Measurements from ENCODE around the gene LAMA3. TPM values are rescaled to one million over a fixed set of nuclear protein-coding genes. Genes with fewer than 3 reads are reported as not detected.

The LAMA3 gene
- polyA plus RNA-seq, 1 donor from 2014 or later = 3.4 TPM

DNA sequence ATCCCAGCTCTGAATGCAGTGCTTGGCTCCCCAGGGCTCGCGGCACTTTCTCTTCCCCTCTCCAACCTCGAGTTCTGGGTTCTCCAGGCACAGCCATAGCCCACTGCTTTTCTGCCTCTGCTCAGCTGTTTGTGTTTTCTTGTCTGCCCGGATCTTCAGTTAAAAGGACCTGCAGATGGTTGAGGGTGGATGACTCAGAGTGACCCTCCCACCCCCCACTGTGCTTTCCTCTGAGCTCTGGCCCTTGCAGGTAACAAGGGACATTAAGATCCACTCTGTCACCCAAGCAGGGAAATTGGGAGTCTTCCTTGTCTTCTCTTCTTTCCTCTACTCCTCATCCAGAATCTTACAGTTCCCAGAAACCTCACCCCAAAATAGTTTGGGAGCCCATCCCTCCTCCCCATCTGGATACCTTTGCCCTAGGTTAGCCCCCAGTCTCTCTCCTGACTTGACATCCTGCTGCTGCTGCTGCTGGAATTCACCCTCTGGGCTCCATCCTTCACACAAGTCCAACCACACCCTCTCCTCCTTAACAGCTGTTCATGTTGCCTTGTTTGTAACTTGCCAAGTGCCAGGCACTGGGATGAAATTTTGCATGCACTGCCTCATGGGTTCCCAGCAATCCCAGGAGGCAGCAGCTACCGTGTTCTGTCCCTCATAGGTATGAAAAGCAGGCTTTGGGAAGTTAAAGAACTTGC lies 167.4 kb downstream of the LAMA3 start:
- TF ChIP-seq SMC3 (conservative IDR thresholded peaks at IDR 0.05; ENCODE audit: poor library complexity) (no peak), TAF1 (IDR thresholded peaks at IDR 0.05; ENCODE audit: low read depth) (no peak), POLR2AphosphoS5 (IDR thresholded peaks at IDR 0.05) (no peak), RAD21 (conservative IDR thresholded peaks at IDR 0.05) (no peak), EP300 (conservative IDR thresholded peaks at IDR 0.05; ENCODE audit: poor library complexity, severe bottlenecking) (no peak), MXI1 (conservative IDR thresholded peaks at IDR 0.05; ENCODE audit: poor library complexity, severe bottlenecking) (no peak)
- TF ChIP-seq, protein P1, sequence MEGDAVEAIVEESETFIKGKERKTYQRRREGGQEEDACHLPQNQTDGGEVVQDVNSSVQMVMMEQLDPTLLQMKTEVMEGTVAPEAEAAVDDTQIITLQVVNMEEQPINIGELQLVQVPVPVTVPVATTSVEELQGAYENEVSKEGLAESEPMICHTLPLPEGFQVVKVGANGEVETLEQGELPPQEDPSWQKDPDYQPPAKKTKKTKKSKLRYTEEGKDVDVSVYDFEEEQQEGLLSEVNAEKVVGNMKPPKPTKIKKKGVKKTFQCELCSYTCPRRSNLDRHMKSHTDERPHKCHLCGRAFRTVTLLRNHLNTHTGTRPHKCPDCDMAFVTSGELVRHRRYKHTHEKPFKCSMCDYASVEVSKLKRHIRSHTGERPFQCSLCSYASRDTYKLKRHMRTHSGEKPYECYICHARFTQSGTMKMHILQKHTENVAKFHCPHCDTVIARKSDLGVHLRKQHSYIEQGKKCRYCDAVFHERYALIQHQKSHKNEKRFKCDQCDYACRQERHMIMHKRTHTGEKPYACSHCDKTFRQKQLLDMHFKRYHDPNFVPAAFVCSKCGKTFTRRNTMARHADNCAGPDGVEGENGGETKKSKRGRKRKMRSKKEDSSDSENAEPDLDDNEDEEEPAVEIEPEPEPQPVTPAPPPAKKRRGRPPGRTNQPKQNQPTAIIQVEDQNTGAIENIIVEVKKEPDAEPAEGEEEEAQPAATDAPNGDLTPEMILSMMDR (IDR thresholded peaks at IDR 0.05; ENCODE audit: poor library complexity, severe bottlenecking) = no peak
- TF ChIP-seq, protein P2, sequence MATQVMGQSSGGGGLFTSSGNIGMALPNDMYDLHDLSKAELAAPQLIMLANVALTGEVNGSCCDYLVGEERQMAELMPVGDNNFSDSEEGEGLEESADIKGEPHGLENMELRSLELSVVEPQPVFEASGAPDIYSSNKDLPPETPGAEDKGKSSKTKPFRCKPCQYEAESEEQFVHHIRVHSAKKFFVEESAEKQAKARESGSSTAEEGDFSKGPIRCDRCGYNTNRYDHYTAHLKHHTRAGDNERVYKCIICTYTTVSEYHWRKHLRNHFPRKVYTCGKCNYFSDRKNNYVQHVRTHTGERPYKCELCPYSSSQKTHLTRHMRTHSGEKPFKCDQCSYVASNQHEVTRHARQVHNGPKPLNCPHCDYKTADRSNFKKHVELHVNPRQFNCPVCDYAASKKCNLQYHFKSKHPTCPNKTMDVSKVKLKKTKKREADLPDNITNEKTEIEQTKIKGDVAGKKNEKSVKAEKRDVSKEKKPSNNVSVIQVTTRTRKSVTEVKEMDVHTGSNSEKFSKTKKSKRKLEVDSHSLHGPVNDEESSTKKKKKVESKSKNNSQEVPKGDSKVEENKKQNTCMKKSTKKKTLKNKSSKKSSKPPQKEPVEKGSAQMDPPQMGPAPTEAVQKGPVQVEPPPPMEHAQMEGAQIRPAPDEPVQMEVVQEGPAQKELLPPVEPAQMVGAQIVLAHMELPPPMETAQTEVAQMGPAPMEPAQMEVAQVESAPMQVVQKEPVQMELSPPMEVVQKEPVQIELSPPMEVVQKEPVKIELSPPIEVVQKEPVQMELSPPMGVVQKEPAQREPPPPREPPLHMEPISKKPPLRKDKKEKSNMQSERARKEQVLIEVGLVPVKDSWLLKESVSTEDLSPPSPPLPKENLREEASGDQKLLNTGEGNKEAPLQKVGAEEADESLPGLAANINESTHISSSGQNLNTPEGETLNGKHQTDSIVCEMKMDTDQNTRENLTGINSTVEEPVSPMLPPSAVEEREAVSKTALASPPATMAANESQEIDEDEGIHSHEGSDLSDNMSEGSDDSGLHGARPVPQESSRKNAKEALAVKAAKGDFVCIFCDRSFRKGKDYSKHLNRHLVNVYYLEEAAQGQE (IDR thresholded peaks at IDR 0.05; ENCODE audit: borderline replicate concordance) = no peak
- Histone ChIP-seq H3K4me3 (ENCODE audit: low read length) (no peak overlapping the region), H3K27ac (ENCODE audit: low read length) (no peak overlapping the region), H2AFZ (ENCODE audit: low read depth, low read length) (no peak overlapping the region), H3F3A (ENCODE audit: insufficient read depth, low read length, poor library complexity, severe bottlenecking) (no peaks in the 10 kb centered on the region), H3K4me2 (ENCODE audit: low read length) (no peak overlapping the region), H3K9me2 (ENCODE audit: insufficient read depth, low read length) (no peaks in the 10 kb centered on the region), H3K9ac (ENCODE audit: low read length) (no peak overlapping the region), H3K36me3 (ENCODE audit: insufficient read depth, low read length) (no peaks in the 10 kb centered on the region), H3K79me2 (replicated peaks; ENCODE audit: insufficient read depth, low read length) (no peaks in the 10 kb centered on the region), H4K20me1 (ENCODE audit: insufficient read depth) (no peaks in the 10 kb centered on the region), H3K9me3 (ENCODE audit: low read length) (no peaks in the 10 kb centered on the region), H3K27me3 (ENCODE audit: insufficient read depth, low read depth, low read length) (no peaks in the 10 kb centered on the region)

DNA sequence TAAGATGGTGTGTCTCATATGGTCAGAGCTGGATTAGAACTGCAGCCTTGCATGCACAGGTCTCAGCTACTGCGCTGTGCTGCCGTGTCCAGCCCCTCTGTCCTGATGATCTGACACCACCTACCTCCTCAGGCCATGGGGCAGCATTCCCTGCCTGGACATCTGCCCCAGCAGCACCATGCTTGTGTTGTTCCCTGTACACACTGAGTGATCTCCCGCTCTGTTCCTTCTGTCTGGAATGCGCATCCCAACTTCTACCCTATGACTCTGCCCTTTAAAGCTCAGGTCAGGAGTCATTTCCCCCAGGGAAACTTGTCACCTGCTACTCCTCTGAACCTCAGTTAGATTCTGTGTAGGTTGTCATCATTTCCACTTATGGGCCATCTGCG lies 167.9 kb downstream of the LAMA3 start:
- no peak overlapping the region for H3K9ac ChIP-seq (ENCODE audit: low read length)
- H4K20me1 ChIP-seq (ENCODE audit: insufficient read depth) = no peaks in the 10 kb centered on the region
- no peaks in the 10 kb centered on the region for H3F3A ChIP-seq (ENCODE audit: insufficient read depth, low read length, poor library complexity, severe bottlenecking)
- H3K79me2 ChIP-seq (replicated peaks; ENCODE audit: insufficient read depth, low read length) = no peaks in the 10 kb centered on the region
- no peaks in the 10 kb centered on the region for H3K9me3 ChIP-seq (ENCODE audit: low read length)
- TF ChIP-seq, protein P2 (IDR thresholded peaks at IDR 0.05; ENCODE audit: borderline replicate concordance) = no peak
- no peak for TF ChIP-seq EP300 (conservative IDR thresholded peaks at IDR 0.05; ENCODE audit: poor library complexity, severe bottlenecking)
- TF ChIP-seq EZH2 (IDR thresholded peaks at IDR 0.05; ENCODE audit: borderline replicate concordance, insufficient read depth, low read length, poor library complexity, severe bottlenecking) = no peak
- no peak for TF ChIP-seq RAD21 (conservative IDR thresholded peaks at IDR 0.05)
- TF ChIP-seq SMC3 (conservative IDR thresholded peaks at IDR 0.05; ENCODE audit: poor library complexity) = no peak
- TF ChIP-seq MXI1 (conservative IDR thresholded peaks at IDR 0.05; ENCODE audit: poor library complexity, severe bottlenecking) = no peak
- TF ChIP-seq, protein P1 (IDR thresholded peaks at IDR 0.05; ENCODE audit: poor library complexity, severe bottlenecking) = no peak
- TF ChIP-seq POLR2AphosphoS5 (IDR thresholded peaks at IDR 0.05) = no peak
- TF ChIP-seq TAF1 (IDR thresholded peaks at IDR 0.05; ENCODE audit: low read depth) = no peak
- no peak overlapping the region for H3K4me3 ChIP-seq (ENCODE audit: low read length)
- no peaks in the 10 kb centered on the region for H3K9me2 ChIP-seq (ENCODE audit: insufficient read depth, low read length)
- H3K36me3 ChIP-seq (ENCODE audit: insufficient read depth, low read length) = no peaks in the 10 kb centered on the region
- H3K27me3 ChIP-seq (ENCODE audit: insufficient read depth, low read depth, low read length) = no peaks in the 10 kb centered on the region
- H3K27ac ChIP-seq (ENCODE audit: low read length) = no peak overlapping the region
- no peak overlapping the region for H3K4me2 ChIP-seq (ENCODE audit: low read length)
- no peak overlapping the region for H2AFZ ChIP-seq (ENCODE audit: low read depth, low read length)
